HepG2 (cell line): ENCODE data around the gene PRKACA. TPM values are rescaled to one million over a fixed set of nuclear protein-coding genes. Genes with fewer than 3 reads are reported as not detected.

Source experiments
- ATF2 ChIP-seq: sonication (generic); formaldehyde crosslinking; IDR thresholded peaks from 2 replicates; pipeline ENCODE4 v1.4.0; 2020; ENCODE audit warnings: missing genetic modification reagents
- CBX5 ChIP-seq: sonication (generic); formaldehyde crosslinking; IDR thresholded peaks from 2 replicates; pipeline ENCODE4 v1.4.0; 2020; ENCODE audit warnings: missing genetic modification reagents, borderline replicate concordance
- E2F5 ChIP-seq: sonication (generic); formaldehyde crosslinking; conservative IDR thresholded peaks from 2 replicates; pipeline ENCODE4 v1.4.0; 2020; ENCODE audit warnings: missing genetic modification reagents
- ELF1 ChIP-seq: sonication (generic); formaldehyde crosslinking; IDR thresholded peaks from 2 replicates; pipeline ENCODE4 v1.4.0; 2020; ENCODE audit warnings: missing genetic modification reagents
- FOXM1 ChIP-seq: sonication (generic); formaldehyde crosslinking; IDR thresholded peaks from 2 replicates; pipeline ENCODE4 v1.5.0; 2020; ENCODE audit warnings: missing genetic modification reagents
- GABPA ChIP-seq, 2 experiments: IDR thresholded peaks; 2 replicates each; pipeline ENCODE4 v1.6.1; 2011 to 2016; ENCODE audit warnings: low read depth in 2 of 2, low read length in 1 of 2, missing biosample characterization in 1 of 2, missing genetic modification characterization in 1 of 2
- GTF3A ChIP-seq: sonication (generic); formaldehyde crosslinking; conservative IDR thresholded peaks from 2 replicates; pipeline ENCODE4 v1.4.0; 2020; ENCODE audit warnings: mild to moderate bottlenecking, missing genetic modification reagents
- MED1 ChIP-seq: sonication (generic); formaldehyde crosslinking; IDR thresholded peaks from 2 replicates; pipeline ENCODE4 v1.4.0; 2020; ENCODE audit warnings: missing genetic modification reagents
- PAXIP1 ChIP-seq: sonication (generic); formaldehyde crosslinking; conservative IDR thresholded peaks from 2 replicates; pipeline ENCODE4 v1.4.0; 2020; ENCODE audit warnings: mild to moderate bottlenecking, missing genetic modification reagents, moderate library complexity
- PLSCR1 ChIP-seq: sonication (generic); formaldehyde crosslinking; IDR thresholded peaks from 2 replicates; pipeline ENCODE4 v1.5.0; 2020; ENCODE audit warnings: missing genetic modification reagents, mild to moderate bottlenecking, borderline replicate concordance
- RARA ChIP-seq: IDR thresholded peaks from 2 replicates; pipeline ENCODE4 v1.6.1; 2016; ENCODE audit warnings: missing genetic modification reagents, missing compliant biosample characterization
- RORA ChIP-seq: sonication (generic); formaldehyde crosslinking; IDR thresholded peaks from 2 replicates; pipeline ENCODE4 v1.5.0; 2020; ENCODE audit warnings: mild to moderate bottlenecking, missing genetic modification reagents, moderate library complexity
- TOE1 ChIP-seq: sonication (generic); formaldehyde crosslinking; IDR thresholded peaks from 2 replicates; pipeline ENCODE4 v1.4.0; 2020; ENCODE audit warnings: mild to moderate bottlenecking, missing genetic modification reagents
- ZBED4 ChIP-seq: sonication (generic); formaldehyde crosslinking; IDR thresholded peaks from 2 replicates; pipeline ENCODE4 v1.4.0; 2020; ENCODE audit warnings: missing genetic modification reagents, borderline replicate concordance
- ZFP41 ChIP-seq: sonication (generic); formaldehyde crosslinking; IDR thresholded peaks from 2 replicates; pipeline ENCODE4 v1.4.0; 2020; ENCODE audit warnings: mild to moderate bottlenecking, missing genetic modification reagents, borderline replicate concordance
- ZFX ChIP-seq: sonication (generic); formaldehyde crosslinking; IDR thresholded peaks from 2 replicates; pipeline ENCODE4 v1.4.0; 2020; ENCODE audit warnings: mild to moderate bottlenecking, low read depth, missing genetic modification reagents, moderate library complexity
- ZNF598 ChIP-seq: sonication (generic); formaldehyde crosslinking; IDR thresholded peaks from 2 replicates; pipeline ENCODE4 v1.5.1; 2020; ENCODE audit warnings: mild to moderate bottlenecking, missing genetic modification reagents, borderline replicate concordance
- ZNF629 ChIP-seq: sonication (generic); formaldehyde crosslinking; conservative IDR thresholded peaks from 2 replicates; pipeline ENCODE4 v1.5.0; 2020; ENCODE audit warnings: missing genetic modification reagents
- ZNF652 ChIP-seq: IDR thresholded peaks from 2 replicates; pipeline ENCODE4 v1.6.1; 2016; ENCODE audit warnings: low read depth, borderline replicate concordance
- polyA plus RNA-seq, 8 experiments: library from polyadenylated mRNA; depleted of rRNA in 3 of 8; stranded (reverse) in 7 of 8; unstranded in 1 of 8; fragments of >200 nt; fragmentation: Illumina TruSeq in 4 of 8; extraction: Trizol in 4 of 8; gene quantifications; 2 replicates each; pipeline versions ENCODE4 v1.2.1 to v1.2.3, GENCODE V29; 2011 to 2016; ENCODE audit warnings: low read depth in 4 of 8, missing spikeins in 1 of 8, mixed read lengths in 1 of 8; ENCODE audit not compliant: insufficient read depth in 1 of 8
- total RNA-seq, 5 experiments: library from RNA; depleted of rRNA; stranded (reverse); fragments of >200 nt; fragmentation: Illumina TruSeq; extraction: Trizol; gene quantifications; 2 replicates each; pipeline ENCODE4 v1.2.3, GENCODE V29; 2016; ENCODE audit warnings: low read depth in 1 of 5

The PRKACA gene
- total and polyA plus RNA-seq, 2 of the 13 experiments (the other 11 are each of a cell fraction or from before 2014, with no cell fraction given), result 11.0 to 18.2 TPM

GRCh38 chr19:14112809-14113385 lies 4.7 kb downstream of the PRKACA start (continued):
- TF ChIP-seq ZNF652 (peak; percentile 36), FOXM1 (CRISPR knock-in tag) (no peak), PAXIP1 (CRISPR knock-in tag) (peak; percentile 90), TOE1 (CRISPR knock-in tag) (no peak), CBX5 (CRISPR knock-in tag) (no peak), ZBED4 (no peak), RORA (no peak), RARA (CRISPR knock-in tag) (peak; percentile 74), ZNF629 (CRISPR knock-in tag) (peak; percentile 57; the same call in 1 of the 2 replicates), E2F5 (no peak), GABPA (IDR thresholded peaks at IDR 0.05; ENCODE audit: low read depth, low read length) (peak; percentile 28; the same call in 1 of the 2 replicates), GABPA (CRISPR knock-in tag; IDR thresholded peaks at IDR 0.05; ENCODE audit: low read depth) (peak; percentile 84), ELF1 (peak; percentile 53; the same call in 1 of the 2 replicates), ZFP41 (CRISPR knock-in tag) (no peak), ZFX (CRISPR knock-in tag) (peak; percentile 60), ZNF598 (no peak), PLSCR1 (no peak), ATF2 (CRISPR knock-in tag) (0 out of 2 replicates have a peak, but pooled peaks have one; percentile 53), MED1 (CRISPR knock-in tag) (peak; percentile 27; the same call in 1 of the 2 replicates), GTF3A (CRISPR knock-in tag) (0 out of 2 replicates have a peak, but pooled peaks have one; percentile 29)
